ENCODE results near the gene RGS9. TPM values are rescaled to one million over a fixed set of nuclear protein-coding genes. Genes with fewer than 3 reads are reported as not detected.

The RGS9 gene
- total RNA-seq, 1 donor from 2014 or later = 3.2 TPM

GRCh38 chr17:65103896-65104295, 33.3 kb upstream of the RGS9 start:
- ATAC-seq (ENCODE audit: low read depth) = no peak
- ChIA-PET CTCF (interaction anchor here (0.8 kb wide), 1 partner anchor 15 kb away, joined by 3 read pairs; no protein-coding TSS in a partner anchor), POLR2A (interaction anchor here (0.6 kb wide), 1 partner anchor 97 kb away, joined by 3 read pairs; no protein-coding TSS in a partner anchor)
- H3K27ac Mint-ChIP-seq = no peak overlapping the region
- peaks cover 19% of the 10 kb centered on the region for H3K4me1 Mint-ChIP-seq
- peaks cover 5% of the 10 kb centered on the region for H3K27me3 Mint-ChIP-seq
- intact Hi-C loops (cut with micrococcal nuclease) = no loop called here
- TF ChIP-seq CTCF (IDR thresholded peaks at IDR 0.05) = no peak
- H3K9me3 Mint-ChIP-seq = no peaks in the 10 kb centered on the region
- H3K4me3 Mint-ChIP-seq = no peak overlapping the region
- DNase-seq = no peak
- H3K36me3 Mint-ChIP-seq (ENCODE audit: low read depth) = no peaks in the 10 kb centered on the region

GRCh38 chr17:65104541-65104940, 32.6 kb upstream of the RGS9 start:
- Mint-ChIP-seq H3K4me3 (no peak overlapping the region), H3K27ac (peak overlapping the region; percentile 0), H3K9me3 (no peaks in the 10 kb centered on the region), H3K27me3 (peaks cover 5% of the 10 kb centered on the region), H3K4me1 (peaks cover 13% of the 10 kb centered on the region), H3K36me3 (ENCODE audit: low read depth) (no peaks in the 10 kb centered on the region)
- no peak for DNase-seq
- POLR2A ChIA-PET = interaction anchor here (1.3 kb wide), 1 partner anchor 48 kb away, joined by 3 read pairs; the partner anchor contains the start of gene GNA13
- TF ChIP-seq CTCF (IDR thresholded peaks at IDR 0.05) = no peak
- CTCF ChIA-PET = no interaction called here
- intact Hi-C loops (cut with micrococcal nuclease) = no loop called here
- ATAC-seq (ENCODE audit: low read depth) = no peak

- ChIA-PET POLR2A (interaction anchor here (1.3 kb wide), 1 partner anchor 48 kb away, joined by 3 read pairs; the partner anchor contains the start of gene GNA13), CTCF (no interaction called here)
- intact Hi-C loops (cut with micrococcal nuclease) = no loop called here
- H3K4me1 Mint-ChIP-seq = peaks cover 10% of the 10 kb centered on the region
- H3K27me3 Mint-ChIP-seq = peaks cover 5% of the 10 kb centered on the region
- no peaks in the 10 kb centered on the region for H3K36me3 Mint-ChIP-seq (ENCODE audit: low read depth)
- DNase-seq (no peak), ATAC-seq (ENCODE audit: low read depth) (no peak)
- no peaks in the 10 kb centered on the region for H3K9me3 Mint-ChIP-seq
- no peak overlapping the region for H3K4me3 Mint-ChIP-seq
- no peak overlapping the region for H3K27ac Mint-ChIP-seq
- TF ChIP-seq CTCF (IDR thresholded peaks at IDR 0.05) = no peak
Observed at GRCh38 chr17:65104973-65105372, 32.2 kb upstream of the RGS9 start.

GRCh38 chr17:65108152-65108551, 29.0 kb upstream of the RGS9 start:
- no peak overlapping the region for H3K27ac Mint-ChIP-seq
- H3K9me3 Mint-ChIP-seq = no peaks in the 10 kb centered on the region
- CTCF ChIA-PET = no interaction called here
- no peak for TF ChIP-seq CTCF (IDR thresholded peaks at IDR 0.05)
- no peaks in the 10 kb centered on the region for H3K4me1 Mint-ChIP-seq
- H3K27me3 Mint-ChIP-seq = peaks cover 5% of the 10 kb centered on the region
- POLR2A ChIA-PET = no interaction called here
- H3K4me3 Mint-ChIP-seq = no peak overlapping the region
- DNase-seq (no peak), ATAC-seq (ENCODE audit: low read depth) (no peak)
- no peaks in the 10 kb centered on the region for H3K36me3 Mint-ChIP-seq (ENCODE audit: low read depth)
- intact Hi-C loops (cut with micrococcal nuclease) = no loop called here

GRCh38 chr17:65109543-65109942, 27.6 kb upstream of the RGS9 start:
- DNase-seq (no peak), ATAC-seq (ENCODE audit: low read depth) (no peak)
- no peak for TF ChIP-seq CTCF (IDR thresholded peaks at IDR 0.05)
- no peaks in the 10 kb centered on the region for H3K36me3 Mint-ChIP-seq (ENCODE audit: low read depth)
- H3K9me3 Mint-ChIP-seq = no peaks in the 10 kb centered on the region
- no peak overlapping the region for H3K4me3 Mint-ChIP-seq
- no peaks in the 10 kb centered on the region for H3K4me1 Mint-ChIP-seq
- ChIA-PET POLR2A (no interaction called here), CTCF (no interaction called here)
- intact Hi-C loops (cut with micrococcal nuclease) = no loop called here
- H3K27ac Mint-ChIP-seq = no peak overlapping the region
- peaks cover under 1% of the 10 kb centered on the region for H3K27me3 Mint-ChIP-seq

Measured in activated B cell treated with CpG ODN at 0.5 μM for 24 hours (primary cell).